Fibroblast of lung (primary cell): ENCODE data around the gene RANBP10.

Source experiments
- CTCF ChIP-seq, 2 donors: IDR thresholded peaks in 1 of 2; conservative IDR thresholded peaks in 1 of 2; 1 replicate in 1 of 2; 2 replicates in 1 of 2; pipeline ENCODE4 v1.5.1; 2011 to 2012; ENCODE audit warnings: low read length in 2 of 2, control low read depth in 1 of 2, inconsistent platforms in 1 of 2, low read depth in 1 of 2, mild to moderate bottlenecking in 1 of 2
- EZH2 ChIP-seq: IDR thresholded peaks from 2 replicates; pipeline ENCODE4 v1.5.1; 2012; ENCODE audit warnings: low read length, control low read depth, mild to moderate bottlenecking; ENCODE audit errors: missing control alignments

GRCh38 chr16:67699265-67699664 lies 107.1 kb downstream of the RANBP10 start:
- TF ChIP-seq CTCF (conservative IDR thresholded peaks at IDR 0.05 in 1 of 2, IDR thresholded peaks at IDR 0.05 in 1 of 2; ENCODE audit: low read depth in 1 of 2, low read length in 2 of 2) = no peak
- TF ChIP-seq EZH2 = no peak
